Ecto neural progenitor cell (in vitro differentiated cells): Measurements from ENCODE around the gene OR7G1.
"Not testable (repeated sequence)": the region's sequence is repeated elsewhere in the genome, so short reads cannot be mapped to it uniquely, and the experiment has no call there.

ENCODE experiments used
- DNase-seq: peaks from one replicate; pipeline ENCODE4 v3.0.0-alpha.2; 2018; ENCODE audit warnings: low spot score

Gene OR7G1

GRCh38 chr19:9076901-9077300 lies 38.7 kb downstream of the OR7G1 start:
- no peak for DNase-seq

- peak; percentile 55 for DNase-seq
Observed at GRCh38 chr19:9075064-9075949, 40.3 kb downstream of the OR7G1 start.

- no peak for DNase-seq
Observed at GRCh38 chr19:9073806-9074205, 41.8 kb downstream of the OR7G1 start.

- not testable (repeated sequence) for DNase-seq
Observed at GRCh38 chr19:9071720-9072119, 43.8 kb downstream of the OR7G1 start.

GRCh38 chr19:9070066-9070465 lies 45.5 kb downstream of the OR7G1 start:
- DNase-seq: peak; percentile 66

- no peak for DNase-seq
Observed at GRCh38 chr19:9065457-9066014, 50.0 kb downstream of the OR7G1 start.
